HepG2 (cell line): ENCODE measurements around the gene IFT43. TPM values are rescaled to one million over a fixed set of nuclear protein-coding genes. Genes with fewer than 3 reads are reported as not detected.

Experiments used
- ATAC-seq: fragments of 200-7000 bp; cut with Tn5 transposase; 3 replicates; pipeline ENCODE4 v1.9.1; 2020; ENCODE audit warnings: mild to moderate bottlenecking, moderate library complexity
- BruUV-seq: library from RNA; stranded (reverse); fragments of 400-500 nt; replicated peaks from 2 replicates; lab custom pipeline; 2021; lab: Mats Ljungman, UMichigan
- CTCF ChIA-PET: fragments of 300-600 bp; formaldehyde crosslinking; extraction: SDS; loops from one replicate; lab custom pipeline; 2021; ENCODE audit warnings: low total read pairs, inconsistent platforms, low intra/inter-chr PET ratio; lab: Yijun Ruan, JAX
- POLR2A ChIA-PET: fragments of 350-600 bp; sonication (Branson Sonifier 250); formaldehyde crosslinking; loops from one replicate; lab custom pipeline; 2020; ENCODE audit warnings: antibody characterized with exemption, inconsistent platforms; lab: Yijun Ruan, JAX
- DNase-seq: peaks from one replicate; pipeline ENCODE4 v3.0.0-alpha.2; 2015; ENCODE audit warnings: low spot score
- FAIRE-seq: peaks from 3 replicates; lab custom pipeline; 2011; peaks lifted over from hg19 to GRCh38; lab: Jason Lieb, UNC
- H2AFZ ChIP-seq: one replicate; pipeline ENCODE4 v1.6.1; 2011; ENCODE audit warnings: low read length, inconsistent platforms
- H3K27ac ChIP-seq: fragments of 300-600 bp; 3 replicates; pipeline ENCODE4 v1.8.0; 2011; ENCODE audit warnings: mixed run types, mild to moderate bottlenecking, mixed read lengths, low read length, inconsistent platforms; ENCODE audit not compliant: insufficient read depth; ENCODE audit errors: extremely low read length
- H3K27me3 ChIP-seq, 2 experiments: fragments of 200-600 bp in 1 of 2; 2 replicates in 1 of 2; 3 replicates in 1 of 2; pipeline versions ENCODE4 v1.6.0 to v1.8.0; 2011; ENCODE audit warnings: low read length in 2 of 2, mild to moderate bottlenecking in 2 of 2, moderate library complexity in 2 of 2, inconsistent platforms in 1 of 2; ENCODE audit not compliant: insufficient read depth in 2 of 2, control insufficient read depth in 1 of 2
- H3K36me3 ChIP-seq, 2 experiments: fragments of 200-600 bp in 1 of 2; replicated peaks in 1 of 2; 2 replicates in 1 of 2; 3 replicates in 1 of 2; pipeline versions ENCODE4 v1.5.1 to v1.8.0; 2011; ENCODE audit warnings: low read length in 2 of 2, inconsistent platforms in 1 of 2; ENCODE audit not compliant: insufficient read depth in 2 of 2, control insufficient read depth in 1 of 2
- H3K4me1 ChIP-seq: 2 replicates; pipeline ENCODE4 v1.5.1; 2012; ENCODE audit warnings: low read length, inconsistent platforms; ENCODE audit not compliant: insufficient read depth
- H3K4me2 ChIP-seq: 2 replicates; pipeline ENCODE4 v1.6.0; 2011; ENCODE audit warnings: low read depth, low read length, inconsistent platforms
- H3K4me3 ChIP-seq, 3 experiments: fragments of 200-600 bp in 1 of 3; sonication (generic), shearing (Covaris generic) in 1 of 3; replicated peaks in 1 of 3; 2 replicates each; pipeline ENCODE4 v1.5.1; 2011 to 2016; ENCODE audit warnings: low read length in 3 of 3, inconsistent platforms in 2 of 3, low read depth in 2 of 3, mild to moderate bottlenecking in 2 of 3, control low read depth in 1 of 3, mixed read lengths in 1 of 3; ENCODE audit not compliant: insufficient read depth in 1 of 3
- H3K79me2 ChIP-seq: one replicate; pipeline ENCODE4 v1.6.1; 2011; ENCODE audit warnings: low read length, inconsistent platforms; ENCODE audit not compliant: insufficient read depth
- H3K9ac ChIP-seq: 2 replicates; pipeline ENCODE4 v1.6.0; 2011; ENCODE audit warnings: mild to moderate bottlenecking, low read depth, low read length, inconsistent platforms; ENCODE audit not compliant: insufficient read depth
- H3K9me3 ChIP-seq: 2 replicates; pipeline ENCODE4 v1.5.1; 2012; ENCODE audit warnings: mild to moderate bottlenecking, low read length
- H4K20me1 ChIP-seq: 2 replicates; pipeline ENCODE4 v1.6.0; 2011; ENCODE audit warnings: inconsistent platforms, mild to moderate bottlenecking, low read length, moderate library complexity; ENCODE audit not compliant: insufficient read depth
- ELF3 ChIP-seq: IDR thresholded peaks from 2 replicates; pipeline ENCODE4 v1.6.1; 2016; ENCODE audit warnings: missing genetic modification reagents, missing compliant biosample characterization
- NCOA2 ChIP-seq: sonication (generic); formaldehyde crosslinking; IDR thresholded peaks from 2 replicates; pipeline ENCODE4 v1.8.0; 2022; ENCODE audit warnings: inconsistent platforms
- NFKB2 ChIP-seq: sonication (generic); formaldehyde crosslinking; IDR thresholded peaks from 2 replicates; pipeline ENCODE4 v1.4.0; 2020; ENCODE audit warnings: missing genetic modification reagents, borderline replicate concordance
- SCMH1 ChIP-seq: sonication (generic); formaldehyde crosslinking; IDR thresholded peaks from 2 replicates; pipeline ENCODE4 v1.9.0; 2021; ENCODE audit warnings: missing genetic modification reagents, mild to moderate bottlenecking, borderline replicate concordance
- SP2 ChIP-seq: sonication (generic); formaldehyde crosslinking; IDR thresholded peaks from 2 replicates; pipeline ENCODE4 v1.5.1; 2020; ENCODE audit warnings: mild to moderate bottlenecking, missing genetic modification reagents
- ZHX2 ChIP-seq, 2 experiments: sonication (generic) in 1 of 2; formaldehyde crosslinking in 1 of 2; IDR thresholded peaks; 2 replicates each; pipeline versions ENCODE4 v1.6.1 to v1.9.0; 2014 to 2022; ENCODE audit warnings: antibody characterized with exemption in 1 of 2, borderline replicate concordance in 1 of 2, inconsistent platforms in 1 of 2, low read depth in 1 of 2, missing genetic modification reagents in 1 of 2
- ZNF713 ChIP-seq: sonication (generic); formaldehyde crosslinking; IDR thresholded peaks from 2 replicates; pipeline ENCODE4 v1.4.0; 2020; ENCODE audit warnings: mild to moderate bottlenecking, missing genetic modification reagents
- WGBS: methylation state at CpG from one replicate; pipeline ENCODE4 v1.1.6; 2017; ENCODE audit warnings: low lambda C conversion rate; 5-methylcytosine and 5-hydroxymethylcytosine counted together
- in situ Hi-C: cut with HindIII; loops from 2 replicates; pipeline ENCODE4 v1.10.0; 2017; ENCODE audit warnings: low pct_unique_long_range_greater_than_20kb; ENCODE audit not compliant: extremely low pct_ligation_motif_present
- intact Hi-C: fragments of 100-400 bp; cut with micrococcal nuclease; formaldehyde crosslinking; loops from one replicate; pipeline ENCODE4 v1.10.0; 2022; ENCODE audit not compliant: unreplicated experiment
- polyA plus RNA-seq, 8 experiments: library from polyadenylated mRNA; depleted of rRNA in 3 of 8; stranded (reverse) in 7 of 8; unstranded in 1 of 8; fragments of >200 nt; fragmentation: Illumina TruSeq in 4 of 8; extraction: Trizol in 4 of 8; gene quantifications; 2 replicates each; pipeline versions ENCODE4 v1.2.1 to v1.2.3, GENCODE V29; 2011 to 2016; ENCODE audit warnings: low read depth in 4 of 8, missing spikeins in 1 of 8, mixed read lengths in 1 of 8; ENCODE audit not compliant: insufficient read depth in 1 of 8
- total RNA-seq, 5 experiments: library from RNA; depleted of rRNA; stranded (reverse); fragments of >200 nt; fragmentation: Illumina TruSeq; extraction: Trizol; gene quantifications; 2 replicates each; pipeline ENCODE4 v1.2.3, GENCODE V29; 2016; ENCODE audit warnings: low read depth in 1 of 5

IFT43 gene
- total and polyA plus RNA-seq, 2 of the 13 experiments (the other 11 are each of a cell fraction or from before 2014, with no cell fraction given) = 0.15 to 0.55 TPM

- Histone ChIP-seq H3K4me3 (no peak overlapping the region), H4K20me1 (no peaks in the 10 kb centered on the region), H3K4me2 (no peak overlapping the region), H3K9me3 (no peaks in the 10 kb centered on the region), H2AFZ (no peak overlapping the region), H3K9ac (no peak overlapping the region), H3K27ac (no peak overlapping the region), H3K36me3 (no peaks in the 10 kb centered on the region), H3K4me1 (no peaks in the 10 kb centered on the region), H3K79me2 (no peaks in the 10 kb centered on the region), H3K27me3 (no peaks in the 10 kb centered on the region; a peak in 1 of 5 replicates)
- DNase-seq = no peak
- in situ Hi-C loops = no loop called here
- CTCF ChIA-PET = no interaction called here
- BruUV-seq = no TSS peak
- POLR2A ChIA-PET = no interaction called here
- no peak for FAIRE-seq
- 17% methylated on average over 3 of the region's 3 CpGs for WGBS
- TF ChIP-seq NFKB2 (CRISPR knock-in tag) = no peak
- no peak for TF ChIP-seq NCOA2
- ATAC-seq = no peak
- intact Hi-C loops = no loop called here
Observed at GRCh38 chr14:76034566-76034965, 49.0 kb downstream of the IFT43 start.

GRCh38 chr14:76040704-76041103 is 55.1 kb downstream of the IFT43 start:
- no peak overlapping the region for H3K9ac ChIP-seq
- H3K4me2 ChIP-seq = peak overlapping the region; percentile 3; the same call in 1 of the 2 replicates
- H3K79me2 ChIP-seq = no peaks in the 10 kb centered on the region
- H3K36me3 ChIP-seq = no peaks in the 10 kb centered on the region
- no TSS peak for BruUV-seq
- FAIRE-seq = no peak
- CTCF ChIA-PET = no interaction called here
- ATAC-seq = no peak
- no peak for TF ChIP-seq ELF3 (CRISPR knock-in tag)
- TF ChIP-seq SP2 (CRISPR knock-in tag) = no peak
- no peak for TF ChIP-seq ZHX2 (IDR thresholded peaks at IDR 0.05; ENCODE audit: low read depth)
- no peak for TF ChIP-seq ZHX2 (CRISPR knock-in tag; IDR thresholded peaks at IDR 0.05; ENCODE audit: borderline replicate concordance)
- TF ChIP-seq SCMH1 (CRISPR knock-in tag) = no peak
- TF ChIP-seq ZNF713 (CRISPR knock-in tag) = no peak
- WGBS = 20% methylated on average over 2 of the region's 3 CpGs
- no peak for DNase-seq
- POLR2A ChIA-PET = no interaction called here
- no peaks in the 10 kb centered on the region; a peak in 1 of 5 replicates for H3K27me3 ChIP-seq
- in situ Hi-C loops (no loop called here), intact Hi-C loops (no loop called here)
- H3K9me3 ChIP-seq = no peaks in the 10 kb centered on the region
- H4K20me1 ChIP-seq = no peaks in the 10 kb centered on the region
- no peak overlapping the region for H3K27ac ChIP-seq
- no peak overlapping the region for H2AFZ ChIP-seq
- H3K4me1 ChIP-seq = peaks cover 9% of the 10 kb centered on the region; the same call in 1 of the 2 replicates
- H3K4me3 ChIP-seq = no peak overlapping the region
